ENCODE measurements around the gene VIPR1.

- TF ChIP-seq CTBP1 (IDR thresholded peaks at IDR 0.05; ENCODE audit: borderline replicate concordance): no peak
- no peak for TF ChIP-seq ELF4 (IDR thresholded peaks at IDR 0.05)
- TF ChIP-seq PKNOX1 (IDR thresholded peaks at IDR 0.05): no peak
- no peak for TF ChIP-seq FOXA1 (IDR thresholded peaks at IDR 0.05)
- no peak for TF ChIP-seq NFRKB (IDR thresholded peaks at IDR 0.05)
- TF ChIP-seq TARDBP (IDR thresholded peaks at IDR 0.05): no peak
Observed at GRCh38 chr3:42490243-42490642, 12.2 kb upstream of the VIPR1 start.
